ENCODE measurements around the gene RALGDS. TPM values are rescaled to one million over a fixed set of nuclear protein-coding genes. Genes with fewer than 3 reads are reported as not detected.

The RALGDS gene
- total and polyA plus RNA-seq, 2 experiments from 2014 or later: 50.4 to 58.3 TPM

DNA sequence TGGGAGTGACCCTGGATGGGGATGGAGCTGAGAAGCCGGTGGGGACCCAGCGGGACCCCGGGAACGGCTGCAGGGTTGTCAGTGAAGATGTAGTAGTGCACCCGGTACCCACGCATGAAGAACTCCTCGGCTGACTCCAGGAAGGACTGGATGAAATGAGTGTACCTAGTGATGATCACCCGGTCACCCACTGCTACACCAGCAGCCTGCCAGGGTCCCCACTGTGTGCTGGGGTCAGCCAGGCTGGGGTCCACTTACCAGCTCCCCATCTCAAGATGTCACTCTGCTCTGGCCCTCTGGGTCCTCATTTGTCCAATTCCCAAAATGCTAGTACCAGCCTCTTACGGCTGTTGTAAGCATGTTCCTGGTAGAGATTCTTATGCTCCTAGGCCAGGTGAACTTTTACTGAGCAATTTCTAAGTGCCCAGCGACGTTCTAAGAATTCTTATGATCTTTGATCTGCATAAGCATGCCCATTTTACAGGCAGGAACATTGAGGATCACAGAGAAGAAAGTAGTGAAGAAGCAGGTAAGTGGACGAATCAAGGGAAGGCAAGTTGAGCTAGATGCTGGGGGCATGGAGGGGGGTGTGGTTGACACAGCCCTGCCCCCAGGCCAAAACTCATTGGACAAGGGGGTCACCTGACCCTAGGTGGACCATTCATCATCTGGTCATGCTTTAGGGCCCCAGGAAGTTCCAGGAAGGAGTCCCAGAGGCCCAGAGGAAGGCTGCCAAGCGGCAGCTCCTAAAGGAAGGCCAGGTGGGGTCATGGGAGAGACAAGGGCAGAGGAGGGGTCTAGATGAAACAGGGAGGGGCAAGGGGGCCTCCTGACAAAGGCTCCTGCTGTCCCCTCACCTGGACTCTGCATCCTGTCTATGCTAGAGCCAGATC lies 33.3 kb upstream of the RALGDS start:
- TF ChIP-seq, protein P1, sequence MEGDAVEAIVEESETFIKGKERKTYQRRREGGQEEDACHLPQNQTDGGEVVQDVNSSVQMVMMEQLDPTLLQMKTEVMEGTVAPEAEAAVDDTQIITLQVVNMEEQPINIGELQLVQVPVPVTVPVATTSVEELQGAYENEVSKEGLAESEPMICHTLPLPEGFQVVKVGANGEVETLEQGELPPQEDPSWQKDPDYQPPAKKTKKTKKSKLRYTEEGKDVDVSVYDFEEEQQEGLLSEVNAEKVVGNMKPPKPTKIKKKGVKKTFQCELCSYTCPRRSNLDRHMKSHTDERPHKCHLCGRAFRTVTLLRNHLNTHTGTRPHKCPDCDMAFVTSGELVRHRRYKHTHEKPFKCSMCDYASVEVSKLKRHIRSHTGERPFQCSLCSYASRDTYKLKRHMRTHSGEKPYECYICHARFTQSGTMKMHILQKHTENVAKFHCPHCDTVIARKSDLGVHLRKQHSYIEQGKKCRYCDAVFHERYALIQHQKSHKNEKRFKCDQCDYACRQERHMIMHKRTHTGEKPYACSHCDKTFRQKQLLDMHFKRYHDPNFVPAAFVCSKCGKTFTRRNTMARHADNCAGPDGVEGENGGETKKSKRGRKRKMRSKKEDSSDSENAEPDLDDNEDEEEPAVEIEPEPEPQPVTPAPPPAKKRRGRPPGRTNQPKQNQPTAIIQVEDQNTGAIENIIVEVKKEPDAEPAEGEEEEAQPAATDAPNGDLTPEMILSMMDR (IDR thresholded peaks at IDR 0.05; ENCODE audit: low read depth, low read length): no peak
- Histone ChIP-seq H3K9me3 (ENCODE audit: low read depth) (no peaks in the 10 kb centered on the region), H3K4me3 (no peak overlapping the region), H3K27ac (no peak overlapping the region), H3K4me1 (ENCODE audit: low read depth) (no peaks in the 10 kb centered on the region), H3K27me3 (no peaks in the 10 kb centered on the region), H3K36me3 (no peaks in the 10 kb centered on the region)
- no peak for DNase-seq (ENCODE audit: low read depth in 1 of 2, low spot score in 1 of 2)

DNA sequence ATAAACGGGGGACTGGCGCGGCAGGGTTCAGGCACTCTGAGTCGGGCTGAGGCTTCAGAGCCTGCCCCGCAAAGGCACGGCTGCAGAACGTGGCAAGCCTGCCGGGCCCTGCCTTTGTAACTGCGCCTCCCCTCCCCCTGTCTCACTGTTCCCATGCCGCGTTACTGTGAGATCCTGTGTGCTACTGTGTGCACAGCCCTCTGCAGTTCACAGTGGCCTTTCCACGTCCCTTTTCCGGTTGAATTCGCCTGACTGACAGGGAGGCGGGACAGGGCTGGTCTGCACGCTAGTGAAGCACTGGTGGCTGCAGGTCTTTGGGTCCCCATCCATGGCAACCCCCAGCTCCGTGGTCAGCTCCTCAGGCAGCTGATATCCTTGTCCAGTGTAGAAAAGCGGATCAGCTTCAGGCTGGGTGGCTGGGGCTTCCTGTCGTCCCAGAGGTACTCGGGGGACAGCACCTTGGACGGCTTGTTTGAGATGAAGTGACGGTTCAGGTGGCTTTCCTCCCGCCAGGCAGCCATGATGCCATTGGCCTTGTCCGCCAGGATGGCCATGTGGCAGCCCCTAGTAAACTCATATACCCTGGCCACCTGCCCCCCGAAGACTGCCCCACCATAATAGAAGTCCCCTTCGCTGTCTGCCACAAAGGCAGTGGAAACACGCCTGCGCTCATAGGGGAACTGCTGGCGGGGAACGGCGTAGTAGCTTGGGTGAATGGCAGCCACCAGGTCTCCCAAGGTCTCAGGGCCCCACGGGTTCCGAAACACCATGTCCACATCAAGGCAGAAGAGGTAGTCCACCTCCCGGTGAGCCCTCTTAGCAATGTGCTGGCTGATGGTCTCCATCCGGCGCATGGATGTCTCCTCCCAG lies 32.4 kb upstream of the RALGDS start:
- no peaks in the 10 kb centered on the region for H3K36me3 ChIP-seq
- H3K9me3 ChIP-seq (ENCODE audit: low read depth): no peaks in the 10 kb centered on the region
- H3K4me3 ChIP-seq: no peak overlapping the region
- H3K27me3 ChIP-seq: no peaks in the 10 kb centered on the region
- no peaks in the 10 kb centered on the region for H3K4me1 ChIP-seq (ENCODE audit: low read depth)
- TF ChIP-seq, protein P1 (IDR thresholded peaks at IDR 0.05; ENCODE audit: low read depth, low read length): no peak
- no peak overlapping the region for H3K27ac ChIP-seq
- DNase-seq (ENCODE audit: low read depth in 1 of 2, low spot score in 1 of 2): no peak

DNA sequence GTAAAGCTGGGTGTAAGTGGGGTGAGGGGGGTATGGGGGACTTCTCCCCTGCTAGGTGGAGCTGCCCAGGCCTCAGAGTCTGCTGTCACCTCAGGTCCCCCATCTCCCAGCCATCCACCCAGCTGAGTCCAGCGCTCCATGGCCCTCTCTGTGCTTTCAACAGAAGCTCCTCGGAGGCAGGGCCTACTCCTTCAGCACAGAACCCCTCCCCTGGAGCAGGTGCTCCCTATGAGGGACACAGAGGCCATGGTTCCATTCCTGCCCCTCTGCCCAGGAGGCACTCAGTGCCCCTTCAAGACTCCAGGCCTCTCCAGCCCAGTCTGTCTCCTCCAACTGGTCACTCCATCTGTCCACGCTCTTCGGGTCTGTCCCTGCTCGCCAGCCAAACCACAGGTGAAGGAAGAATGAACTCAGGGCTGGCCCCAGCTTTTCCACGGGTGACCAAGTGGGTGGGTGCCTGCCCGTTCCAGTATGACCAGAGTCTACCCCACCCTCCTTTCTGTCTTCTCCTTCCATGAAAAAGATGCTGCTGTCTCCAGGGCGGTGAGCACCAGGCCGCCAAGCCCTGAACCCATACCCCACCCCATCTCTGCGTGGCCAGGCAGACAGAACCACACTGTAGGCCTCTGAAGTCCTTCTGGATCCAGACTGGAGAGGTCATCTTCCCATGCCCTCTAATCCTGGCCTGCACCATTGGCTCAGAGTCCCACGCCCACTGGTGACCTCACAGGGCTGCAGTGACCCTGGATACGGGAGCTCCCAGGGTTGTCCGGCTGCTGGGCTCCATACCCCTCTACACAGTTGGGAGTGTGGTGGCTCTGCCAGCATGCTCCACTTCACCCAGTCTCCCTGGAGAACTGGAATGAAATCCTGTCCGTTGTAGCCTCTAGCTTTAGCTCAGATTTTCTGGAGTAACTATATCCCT lies 30.8 kb upstream of the RALGDS start:
- Histone ChIP-seq H3K4me1 (ENCODE audit: low read depth) (peaks cover 6% of the 10 kb centered on the region), H3K27me3 (no peaks in the 10 kb centered on the region), H3K27ac (no peak overlapping the region), H3K9me3 (ENCODE audit: low read depth) (no peaks in the 10 kb centered on the region), H3K4me3 (no peak overlapping the region), H3K36me3 (no peaks in the 10 kb centered on the region)
- TF ChIP-seq, protein P1 (IDR thresholded peaks at IDR 0.05; ENCODE audit: low read depth, low read length): no peak
- no peak for DNase-seq (ENCODE audit: low read depth in 1 of 2, low spot score in 1 of 2)

DNA sequence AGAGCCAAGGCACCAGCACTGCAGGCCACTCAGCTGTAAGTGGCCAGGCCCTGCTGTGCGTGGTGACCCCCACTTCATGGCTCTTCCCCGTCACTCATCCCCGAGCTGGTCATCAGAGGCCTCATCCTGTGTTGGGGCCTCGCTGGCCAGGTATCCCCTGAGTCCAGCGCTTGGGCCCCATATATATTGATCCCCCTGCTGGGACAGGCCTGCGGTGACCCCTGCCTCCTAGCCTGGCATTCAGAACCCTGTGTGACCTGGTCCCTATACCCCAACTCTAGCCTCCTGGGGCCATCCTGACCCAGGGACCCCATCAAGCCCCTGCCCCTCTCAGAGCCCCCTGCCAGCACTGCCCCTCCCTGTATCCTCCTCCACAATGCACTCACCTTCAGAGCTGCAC lies 30.0 kb upstream of the RALGDS start:
- Histone ChIP-seq H3K36me3 (no peaks in the 10 kb centered on the region), H3K27me3 (no peaks in the 10 kb centered on the region), H3K4me3 (no peak overlapping the region), H3K27ac (no peak overlapping the region), H3K4me1 (ENCODE audit: low read depth) (peaks cover 6% of the 10 kb centered on the region), H3K9me3 (ENCODE audit: low read depth) (no peaks in the 10 kb centered on the region)
- TF ChIP-seq, protein P1 (IDR thresholded peaks at IDR 0.05; ENCODE audit: low read depth, low read length): no peak
- no peak for DNase-seq (ENCODE audit: low read depth in 1 of 2, low spot score in 1 of 2)

All from cardiac muscle cell (in vitro differentiated cells and primary cell).